PC-9 (cell line): ENCODE data around the gene GFPT2. TPM values are rescaled to one million over a fixed set of nuclear protein-coding genes. Genes with fewer than 3 reads are reported as not detected.
A peak's percentile ranks its signal among the peaks of the same experiment; 100 is the strongest.

Experiments used
- BruUV-seq: library from RNA; stranded (reverse); fragments of 400-500 nt; replicated peaks from 2 replicates; lab custom pipeline; 2021; lab: Mats Ljungman, UMichigan
- CTCF ChIA-PET: fragments of 300-600 bp; sonication (Branson Sonifier 250); formaldehyde crosslinking; loops from one replicate; lab custom pipeline; 2022; ENCODE audit warnings: antibody characterized with exemption; lab: Charles Lee
- POLR2A ChIA-PET: fragments of 300-600 bp; sonication (Branson Sonifier 250); formaldehyde crosslinking; loops from one replicate; lab custom pipeline; 2022; ENCODE audit warnings: antibody characterized with exemption; ENCODE audit not compliant: unreplicated experiment; lab: Charles Lee
- DNase-seq, 2 experiments: peaks; one replicate each; pipeline versions ENCODE4 v3.0.0 to v3.0.0-alpha.2; 2015 to 2022; ENCODE audit warnings: mixed read lengths in 1 of 2
- H2AFZ ChIP-seq: fragments of 200-600 bp; sonication (generic); 2 replicates; pipeline ENCODE4 v1.8.1; 2017; ENCODE audit warnings: antibody characterized with exemption
- H3F3A ChIP-seq: fragments of 200-600 bp; sonication (generic); 2 replicates; pipeline ENCODE4 v1.8.1; 2017; ENCODE audit warnings: antibody characterized with exemption, mild to moderate bottlenecking, low read depth; ENCODE audit not compliant: insufficient read depth
- H3K27ac ChIP-seq: fragments of 200-600 bp; sonication (generic); 2 replicates; pipeline ENCODE4 v1.6.1; 2016; ENCODE audit warnings: mixed run types
- H3K27me3 ChIP-seq: fragments of 200-600 bp; sonication (generic); 2 replicates; pipeline ENCODE4 v1.6.1; 2016; ENCODE audit warnings: low read depth, mixed run types; ENCODE audit not compliant: insufficient read depth
- H3K36me3 ChIP-seq: fragments of 200-600 bp; sonication (generic); 2 replicates; pipeline ENCODE4 v1.6.1; 2016; ENCODE audit warnings: low read depth, mixed run types
- H3K4me1 ChIP-seq: fragments of 200-600 bp; sonication (generic); replicated peaks from 2 replicates; pipeline ENCODE4 v1.6.1; 2016; ENCODE audit warnings: mixed run types; ENCODE audit not compliant: insufficient read depth
- H3K4me2 ChIP-seq: fragments of 200-600 bp; sonication (generic); 2 replicates; pipeline ENCODE4 v1.6.1; 2017; ENCODE audit warnings: mixed run types
- H3K4me3 ChIP-seq: fragments of 200-600 bp; sonication (generic); 2 replicates; pipeline ENCODE4 v1.6.1; 2016; ENCODE audit warnings: mixed run types
- H3K79me2 ChIP-seq: fragments of 200-600 bp; sonication (generic); 2 replicates; pipeline ENCODE4 v1.6.1; 2017; ENCODE audit warnings: low read depth, mixed run types
- H3K9me2 ChIP-seq: fragments of 200-600 bp; sonication (generic); 2 replicates; pipeline ENCODE4 v1.8.1; 2017; ENCODE audit warnings: mild to moderate bottlenecking; ENCODE audit not compliant: insufficient read depth
- H3K9me3 ChIP-seq: fragments of 200-600 bp; sonication (generic); 2 replicates; pipeline ENCODE4 v1.8.1; 2016; ENCODE audit warnings: low read depth; ENCODE audit not compliant: insufficient read depth
- H4K20me1 ChIP-seq: fragments of 200-600 bp; sonication (generic); 2 replicates; pipeline ENCODE4 v1.8.1; 2017; ENCODE audit not compliant: insufficient read depth
- CTCF ChIP-seq: fragments of 200-600 bp; sonication (generic); conservative IDR thresholded peaks from 2 replicates; pipeline ENCODE4 v1.6.1; 2017; ENCODE audit warnings: mixed run types, antibody characterized with exemption, mild to moderate bottlenecking, moderate library complexity
- EZH2 ChIP-seq: fragments of 200-600 bp; sonication (generic); IDR thresholded peaks from 2 replicates; pipeline ENCODE4 v1.8.0; 2017; ENCODE audit warnings: antibody characterized with exemption, low read depth
- intact Hi-C: fragments of 100-400 bp; cut with micrococcal nuclease; formaldehyde crosslinking; loops from one replicate; pipeline ENCODE4 v1.10.0; 2022; ENCODE audit not compliant: unreplicated experiment
- total RNA-seq: library from RNA; stranded (reverse); gene quantifications from 2 replicates; pipeline ENCODE4 v1.2.3, GENCODE V29; 2021

GFPT2 gene
- total RNA-seq, 1 experiment from 2014 or later: 22.5 TPM

DNA sequence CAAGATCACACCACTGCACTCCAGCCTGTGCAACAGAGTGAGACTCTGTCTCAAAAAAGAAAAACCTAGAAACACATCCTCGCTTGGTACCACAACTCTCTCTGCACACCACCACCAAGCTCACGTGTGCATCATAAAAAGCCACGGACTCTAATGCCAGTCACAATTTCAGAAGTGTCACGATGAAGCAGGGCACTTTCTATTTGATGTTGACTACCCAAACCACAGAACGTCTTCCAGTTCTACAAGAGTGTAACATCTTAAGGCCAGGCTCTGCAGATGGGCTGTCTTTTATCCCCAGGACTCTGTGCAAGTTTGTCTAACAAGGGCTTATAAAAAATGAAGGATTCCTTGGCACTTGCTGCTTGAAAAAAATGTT lies 22.9 kb downstream of the GFPT2 start:
- Histone ChIP-seq H3K4me2 (peak overlapping the region; percentile 77), H3K36me3 (no peaks in the 10 kb centered on the region), H3K4me1 (peaks cover 62% of the 10 kb centered on the region), H3K9me3 (no peaks in the 10 kb centered on the region), H3K27ac (peak overlapping the region; percentile 90), H3K27me3 (no peaks in the 10 kb centered on the region), H2AFZ (no peak overlapping the region), H3K9me2 (no peaks in the 10 kb centered on the region), H3K4me3 (peak overlapping the region; percentile 38; the same call in 1 of the 2 replicates), H3K79me2 (peaks cover 7% of the 10 kb centered on the region; the same call in 1 of the 2 replicates), H3F3A (peaks cover 47% of the 10 kb centered on the region), H4K20me1 (no peaks in the 10 kb centered on the region)
- POLR2A ChIA-PET: no interaction called here
- no TSS peak for BruUV-seq
- DNase-seq: no peak
- CTCF ChIA-PET: interaction anchor here (1.0 to 1.1 kb wide), 2 partner anchors 24 to 41 kb away, joined by 3 to 4 read pairs; no protein-coding TSS in a partner anchor
- intact Hi-C loops: loop anchor here (1.0 to 2.0 kb wide), 3 partner anchors 15 to 137 kb away; no protein-coding TSS in a partner anchor
- TF ChIP-seq CTCF (no peak; the same call in 1 of the 2 replicates), EZH2 (no peak)

GRCh38 chr5:180329606-180330269 lies 23.4 kb downstream of the GFPT2 start:
- Histone ChIP-seq H3K4me1 (peaks cover 57% of the 10 kb centered on the region), H3K27me3 (no peaks in the 10 kb centered on the region), H3K4me2 (peak overlapping the region; percentile 77), H4K20me1 (no peaks in the 10 kb centered on the region), H3F3A (peaks cover 47% of the 10 kb centered on the region), H2AFZ (no peak overlapping the region), H3K4me3 (0 out of 2 replicates have a peak overlapping the region, but pooled peaks have one; percentile 38), H3K9me3 (no peaks in the 10 kb centered on the region), H3K36me3 (no peaks in the 10 kb centered on the region), H3K79me2 (peaks cover 7% of the 10 kb centered on the region; the same call in 1 of the 2 replicates), H3K9me2 (no peaks in the 10 kb centered on the region), H3K27ac (peak overlapping the region; percentile 90)
- TF ChIP-seq EZH2: no peak
- no peak for TF ChIP-seq CTCF
- CTCF ChIA-PET: interaction anchor here (0.6 to 1.1 kb wide), 3 partner anchors 16 to 112 kb away, joined by 3 to 6 read pairs (median 4); no protein-coding TSS in a partner anchor
- intact Hi-C loops: loop anchor here (1.0 to 2.0 kb wide), 3 partner anchors 15 to 138 kb away; no protein-coding TSS in a partner anchor
- no peak for DNase-seq
- BruUV-seq: TSS peak; percentile 30
- POLR2A ChIA-PET: interaction anchor here (0.6 kb wide), 1 partner anchor 137 kb away, joined by 4 read pairs; no protein-coding TSS in a partner anchor

- Histone ChIP-seq H3K27ac (no peak overlapping the region), H3K36me3 (no peaks in the 10 kb centered on the region), H3K4me2 (no peak overlapping the region), H3K27me3 (no peaks in the 10 kb centered on the region), H3K79me2 (peaks cover 7% of the 10 kb centered on the region; the same call in 1 of the 2 replicates), H3K9me3 (no peaks in the 10 kb centered on the region), H3K4me1 (peaks cover 50% of the 10 kb centered on the region), H3K9me2 (no peaks in the 10 kb centered on the region), H4K20me1 (no peaks in the 10 kb centered on the region), H3K4me3 (no peak overlapping the region), H3F3A (peaks cover 41% of the 10 kb centered on the region), H2AFZ (no peak overlapping the region)
- DNase-seq: no peak
- no TSS peak for BruUV-seq
- ChIA-PET CTCF (interaction anchor here (0.7 to 1.4 kb wide), 8 partner anchors 13 to 144 kb away, joined by 3 to 16 read pairs (median 6); no protein-coding TSS in a partner anchor), POLR2A (interaction anchor here (0.5 to 0.6 kb wide), 3 partner anchors 9 to 138 kb away, joined by 3 to 4 read pairs (median 3); no protein-coding TSS in a partner anchor)
- no peak for TF ChIP-seq EZH2
- intact Hi-C loops: no loop called here
Observed at GRCh38 chr5:180329138-180329435, 24.0 kb downstream of the GFPT2 start.
